ENCODE measurements around the gene B3GNT8. TPM values are rescaled to one million over a fixed set of nuclear protein-coding genes. Genes with fewer than 3 reads are reported as not detected.

B3GNT8 gene
- total RNA-seq, 2 donors from 2014 or later = 3.6 to 9.1 TPM

DNA sequence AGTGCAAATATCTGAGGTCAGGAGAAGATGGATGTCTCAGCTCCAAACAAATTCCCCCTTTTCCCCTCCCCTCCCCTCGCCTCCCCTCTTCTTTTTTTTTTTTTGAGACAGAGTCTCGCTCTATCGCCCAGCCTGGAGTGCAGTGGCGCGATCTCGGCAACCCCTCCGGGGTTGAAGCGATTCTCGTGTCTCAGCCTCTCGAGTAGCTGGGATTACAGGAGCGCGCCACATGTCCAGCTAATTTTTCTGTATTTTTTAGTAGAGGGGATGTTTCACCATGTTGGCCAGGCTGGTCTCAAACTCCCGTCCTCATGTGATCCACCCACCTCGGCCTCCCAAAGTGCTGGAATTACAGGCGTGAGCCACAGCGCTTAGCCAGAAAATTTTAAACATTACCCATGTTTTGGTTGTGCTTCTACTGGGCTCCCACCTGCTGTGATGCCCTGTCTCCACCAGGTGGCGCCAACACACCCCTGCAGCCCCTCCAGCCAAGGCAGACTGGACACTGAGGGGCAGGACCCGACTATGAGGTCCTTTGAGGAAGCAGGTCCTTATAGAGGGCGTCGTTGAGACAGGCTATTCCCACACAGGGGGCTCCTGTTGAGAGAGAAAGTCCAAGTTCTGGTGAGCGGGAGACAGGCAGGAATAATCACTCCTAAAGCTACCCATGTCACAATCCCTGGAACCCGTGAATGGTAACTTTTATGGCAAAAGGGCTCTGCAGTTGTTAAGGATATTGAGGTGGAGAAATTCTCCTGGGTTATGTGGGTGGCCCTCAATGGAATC is 22.1 kb upstream of the B3GNT8 start:
- 1 to 5% methylated on average over 18 to 22 of the region's 22 CpGs for WGBS, 2 donors
- peak; percentile 71 to 81 (median 73) for DNase-seq
- Histone ChIP-seq H3K4me1 (peaks cover 7% of the 10 kb centered on the region), H3K36me3 (replicated peaks in 1 of 2; ENCODE audit: insufficient read depth in 1 of 2, low read depth in 2 of 2) (no peaks in the 10 kb centered on the region), H3K9me3 (no peaks in the 10 kb centered on the region), H3K27ac (no peak overlapping the region), H3K27me3 (peaks cover 0 to 8% of the 10 kb centered on the region in 2 donors), H3K4me3 (no peak overlapping the region)
- intact Hi-C loops (cut with DNase I) = no loop called here
- peak; percentile 91 for ATAC-seq
- TF ChIP-seq POLR2A (IDR thresholded peaks at IDR 0.05) = no peak
- TF ChIP-seq, protein P1, sequence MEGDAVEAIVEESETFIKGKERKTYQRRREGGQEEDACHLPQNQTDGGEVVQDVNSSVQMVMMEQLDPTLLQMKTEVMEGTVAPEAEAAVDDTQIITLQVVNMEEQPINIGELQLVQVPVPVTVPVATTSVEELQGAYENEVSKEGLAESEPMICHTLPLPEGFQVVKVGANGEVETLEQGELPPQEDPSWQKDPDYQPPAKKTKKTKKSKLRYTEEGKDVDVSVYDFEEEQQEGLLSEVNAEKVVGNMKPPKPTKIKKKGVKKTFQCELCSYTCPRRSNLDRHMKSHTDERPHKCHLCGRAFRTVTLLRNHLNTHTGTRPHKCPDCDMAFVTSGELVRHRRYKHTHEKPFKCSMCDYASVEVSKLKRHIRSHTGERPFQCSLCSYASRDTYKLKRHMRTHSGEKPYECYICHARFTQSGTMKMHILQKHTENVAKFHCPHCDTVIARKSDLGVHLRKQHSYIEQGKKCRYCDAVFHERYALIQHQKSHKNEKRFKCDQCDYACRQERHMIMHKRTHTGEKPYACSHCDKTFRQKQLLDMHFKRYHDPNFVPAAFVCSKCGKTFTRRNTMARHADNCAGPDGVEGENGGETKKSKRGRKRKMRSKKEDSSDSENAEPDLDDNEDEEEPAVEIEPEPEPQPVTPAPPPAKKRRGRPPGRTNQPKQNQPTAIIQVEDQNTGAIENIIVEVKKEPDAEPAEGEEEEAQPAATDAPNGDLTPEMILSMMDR (IDR thresholded peaks at IDR 0.05) = peak; percentile 87 to 99 (median 91)

DNA sequence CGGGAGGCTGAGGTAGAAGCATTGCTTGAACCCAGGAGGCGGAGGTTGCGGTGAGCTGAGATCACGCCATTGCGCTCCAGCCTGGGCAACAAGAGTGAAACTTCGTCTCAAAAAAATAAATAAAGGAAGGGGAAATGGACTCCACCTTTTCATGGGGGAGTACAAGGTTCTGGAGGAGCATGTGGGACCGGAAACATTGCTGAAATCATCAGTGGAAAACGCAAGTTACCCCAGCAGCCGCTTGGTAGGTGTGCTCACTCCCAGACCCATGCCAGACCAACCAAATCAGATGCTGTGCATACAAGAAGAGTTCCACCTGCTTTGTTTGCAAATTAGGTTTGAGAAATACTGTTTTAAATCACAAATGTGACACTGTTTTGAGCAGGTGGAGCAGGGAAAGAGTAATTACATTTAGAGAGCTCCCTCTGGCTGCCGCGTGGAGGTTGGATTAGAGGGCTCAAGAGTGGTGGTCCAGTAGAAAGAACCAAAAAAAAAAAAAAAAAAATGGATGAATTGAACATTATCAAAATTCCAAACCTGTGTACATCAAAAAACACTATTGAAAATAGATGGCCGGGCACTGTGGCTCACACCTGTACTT is 20.7 kb upstream of the B3GNT8 start:
- intact Hi-C loops (cut with DNase I) = no loop called here
- no peak overlapping the region for H3K27ac ChIP-seq
- no peak overlapping the region for H3K4me3 ChIP-seq

DNA sequence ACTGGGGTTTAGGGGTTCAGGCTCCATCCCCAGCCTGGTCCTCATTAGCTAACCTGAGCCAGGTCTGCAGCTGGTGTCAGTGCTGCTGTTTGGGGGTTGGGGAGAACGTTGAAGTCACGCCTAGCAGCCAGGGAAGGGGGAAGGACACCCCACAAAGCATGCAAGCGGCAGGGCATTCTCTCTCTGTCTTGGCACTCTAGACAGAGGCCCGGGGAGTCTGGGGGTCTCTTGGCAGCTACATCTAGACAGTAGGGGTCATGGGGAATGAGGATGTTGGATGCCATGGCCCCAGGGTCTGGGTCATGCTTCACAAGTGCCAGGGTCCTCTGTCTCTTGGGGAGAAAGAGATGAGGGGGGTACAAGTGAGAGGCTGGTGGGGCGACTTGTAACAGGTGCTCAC is 18.4 kb upstream of the B3GNT8 start:
- 29 to 43% methylated on average over 5 of the region's 5 CpGs for WGBS, 2 donors
- Histone ChIP-seq H3K4me3 (no peak overlapping the region), H3K9me3 (no peaks in the 10 kb centered on the region), H3K27me3 (peaks cover 0 to 8% of the 10 kb centered on the region in 2 donors), H3K27ac (no peak overlapping the region), H3K4me1 (peaks cover 7% of the 10 kb centered on the region), H3K36me3 (replicated peaks in 1 of 2; ENCODE audit: insufficient read depth in 1 of 2, low read depth in 2 of 2) (no peaks in the 10 kb centered on the region)
- ATAC-seq = no peak
- DNase-seq = no peak
- TF ChIP-seq, protein P1 (IDR thresholded peaks at IDR 0.05) = no peak
- TF ChIP-seq POLR2A (IDR thresholded peaks at IDR 0.05) = no peak
- intact Hi-C loops (cut with DNase I) = no loop called here

More for the DNA sequence above, 20.7 kb upstream of the B3GNT8 start:
- Histone ChIP-seq H3K36me3 (replicated peaks in 1 of 2; ENCODE audit: insufficient read depth in 1 of 2, low read depth in 2 of 2) (no peaks in the 10 kb centered on the region), H3K4me1 (peaks cover 7% of the 10 kb centered on the region), H3K9me3 (no peaks in the 10 kb centered on the region), H3K27me3 (peaks cover 0 to 8% of the 10 kb centered on the region in 2 donors)
- 48 to 51% methylated on average over 12 of the region's 12 CpGs for WGBS, 2 donors
- DNase-seq (no peak), ATAC-seq (no peak)
- TF ChIP-seq POLR2A (IDR thresholded peaks at IDR 0.05) = no peak
- TF ChIP-seq, protein P1 (IDR thresholded peaks at IDR 0.05) = no peak

DNA sequence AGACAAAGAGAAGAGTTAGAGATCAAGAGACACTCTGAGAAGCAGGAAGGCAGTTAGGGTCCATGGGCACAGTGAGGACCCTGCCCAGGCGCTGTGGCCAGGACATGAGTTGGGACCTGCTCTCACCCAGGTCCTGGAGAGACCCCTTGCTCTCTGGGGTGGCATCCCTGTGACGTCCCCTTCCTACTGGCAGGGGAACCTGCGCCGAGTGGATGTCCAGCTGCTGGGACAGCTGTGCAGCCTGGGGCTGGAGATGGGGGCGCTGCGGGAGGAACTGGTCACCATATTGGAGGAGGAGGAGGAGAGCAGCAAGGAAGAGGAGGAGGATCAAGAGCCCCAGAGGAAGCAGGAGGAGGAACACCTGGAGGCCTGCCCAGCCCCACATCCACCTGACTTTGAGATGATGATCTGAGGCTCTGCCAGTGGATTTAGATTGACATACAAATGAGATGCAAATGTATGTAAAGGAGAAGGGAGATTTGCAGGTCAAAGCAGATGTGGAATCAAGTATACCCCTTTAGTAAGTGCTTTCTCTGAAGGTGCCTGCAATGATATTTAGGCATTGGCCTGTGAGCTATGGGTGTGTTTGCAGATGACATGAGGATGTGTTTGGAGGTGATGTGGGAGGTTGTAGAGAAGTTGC is 16.8 kb upstream of the B3GNT8 start:
- 44 to 64% methylated on average over 6 of the region's 6 CpGs for WGBS, 2 donors
- H3K4me1 ChIP-seq = peaks cover 5% of the 10 kb centered on the region
- no peak overlapping the region for H3K27ac ChIP-seq
- ATAC-seq (no peak), DNase-seq (no peak)
- TF ChIP-seq, protein P1 (IDR thresholded peaks at IDR 0.05) = no peak
- TF ChIP-seq POLR2A (IDR thresholded peaks at IDR 0.05) = no peak
- intact Hi-C loops (cut with DNase I) = no loop called here
- no peaks in the 10 kb centered on the region for H3K9me3 ChIP-seq
- H3K36me3 ChIP-seq (replicated peaks in 1 of 2; ENCODE audit: insufficient read depth in 1 of 2, low read depth in 2 of 2) = no peaks in the 10 kb centered on the region
- H3K27me3 ChIP-seq = peaks cover 0 to 8% of the 10 kb centered on the region in 2 donors
- no peak overlapping the region for H3K4me3 ChIP-seq

Measured in body of pancreas (tissue), 4 donors.